HG03342 (cell line): Measurements from ENCODE around the gene CHCHD6.

Experiments
- ATAC-seq: cut with Tn5 transposase; IDR thresholded peaks from one replicate; pipeline ENCODE4 v1.9.1; 2021; ENCODE audit warnings: mild to moderate bottlenecking, moderate library complexity; ENCODE audit not compliant: unreplicated experiment

Gene CHCHD6

GRCh38 chr3:126737527-126737926 is 33.5 kb downstream of the CHCHD6 start:
- ATAC-seq: no peak

DNA sequence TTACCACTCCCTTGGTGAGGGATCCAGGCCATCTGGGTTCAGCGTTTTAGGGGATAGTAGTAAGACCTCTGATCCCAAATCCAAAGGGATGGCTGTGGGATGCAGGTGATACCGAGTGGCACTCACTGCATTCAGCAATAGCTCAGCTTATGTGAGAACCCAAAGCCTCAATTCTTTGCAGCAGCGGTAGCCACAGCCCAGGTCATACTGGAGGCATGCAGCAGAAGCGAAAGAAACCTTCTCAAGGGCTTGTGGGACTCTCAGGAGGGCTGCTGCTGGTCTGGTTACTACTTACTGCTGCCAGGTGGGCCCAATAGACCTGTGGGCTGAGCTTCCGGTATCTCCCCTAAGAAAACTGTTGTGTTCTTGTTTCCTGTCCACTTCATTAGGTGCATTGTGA is 38.0 kb downstream of the CHCHD6 start:
- no peak for ATAC-seq

DNA sequence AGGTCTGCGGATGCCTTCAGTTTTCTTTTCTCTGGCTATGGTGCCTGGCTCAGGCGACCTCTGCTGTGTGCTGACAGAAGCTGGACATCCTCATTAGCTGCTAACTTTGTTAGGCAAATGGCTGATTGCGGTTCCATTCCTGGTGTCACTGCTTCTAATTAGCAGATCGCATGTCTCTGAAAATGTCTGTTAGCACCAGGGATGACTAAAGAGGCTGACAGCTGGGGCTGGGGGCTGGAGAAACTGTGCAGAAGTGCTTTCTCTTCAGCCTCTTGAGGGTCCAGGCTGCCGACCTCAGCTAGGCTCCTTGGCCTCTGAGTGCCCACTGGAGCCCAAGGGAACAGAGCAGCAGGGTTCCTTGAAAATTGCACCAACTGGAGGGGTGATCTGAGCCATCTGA is 39.3 kb downstream of the CHCHD6 start:
- no peak for ATAC-seq

DNA sequence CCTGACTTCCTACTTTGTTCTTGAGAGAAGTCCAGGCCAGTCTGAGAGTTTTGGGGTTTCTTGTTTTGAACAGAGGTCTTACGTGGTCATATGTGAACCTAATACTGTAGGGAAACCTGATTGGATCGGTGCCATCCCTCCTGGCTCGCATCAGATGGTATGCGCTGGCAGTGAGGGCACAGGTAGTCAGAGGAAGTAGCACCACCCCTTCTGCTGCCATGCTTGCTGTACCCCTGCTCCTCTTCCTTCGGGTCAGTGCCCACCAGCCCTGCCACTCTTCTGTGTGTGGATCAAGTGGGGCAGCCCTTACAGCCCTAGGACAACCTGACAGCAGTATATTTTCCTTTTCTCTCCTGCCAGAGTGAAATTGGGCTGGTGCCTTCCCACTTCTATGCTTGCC is 39.7 kb downstream of the CHCHD6 start:
- ATAC-seq: no peak

GRCh38 chr3:126745760-126746394 is 41.8 kb downstream of the CHCHD6 start:
- no peak for ATAC-seq

DNA sequence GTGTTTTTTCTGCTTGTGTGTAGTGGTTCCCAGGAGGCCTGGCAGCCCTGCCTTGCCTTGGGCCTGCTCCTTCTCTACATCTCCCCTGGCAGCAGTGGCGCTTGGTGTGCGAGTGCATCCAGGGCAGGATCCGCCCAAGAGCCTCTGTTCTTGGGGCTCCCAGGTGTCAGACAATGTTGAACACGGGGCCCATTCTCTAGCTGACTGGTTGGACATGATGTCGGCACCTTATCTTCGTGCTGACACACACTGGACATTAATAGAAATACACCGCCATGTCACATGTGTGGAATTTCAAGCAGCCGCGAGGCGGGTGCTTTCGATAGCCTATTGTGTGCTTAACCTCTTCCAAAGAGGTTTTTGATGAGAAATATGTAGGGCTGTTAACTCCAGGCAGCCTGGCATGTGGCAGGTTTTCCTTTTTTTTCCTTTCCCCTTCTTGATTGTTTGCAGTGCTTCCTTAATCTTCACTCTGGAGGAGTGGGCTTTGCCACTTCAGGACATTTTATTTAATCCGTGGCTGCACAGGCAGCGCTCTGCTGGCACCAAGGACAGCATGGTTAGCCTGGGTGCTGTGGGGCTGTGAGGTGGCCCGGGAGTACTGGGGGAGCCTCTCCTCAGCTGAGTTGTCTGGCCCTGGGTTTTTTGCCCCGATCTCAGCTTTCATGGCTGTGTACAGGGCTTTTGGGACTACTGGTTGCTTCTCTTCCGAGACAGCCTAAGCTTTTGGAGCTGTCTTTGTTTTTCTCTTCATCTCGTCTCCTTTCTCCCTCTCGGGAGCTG is 42.5 kb downstream of the CHCHD6 start:
- ATAC-seq: no peak

GRCh38 chr3:126747768-126748167 is 43.7 kb downstream of the CHCHD6 start:
- no peak for ATAC-seq

DNA sequence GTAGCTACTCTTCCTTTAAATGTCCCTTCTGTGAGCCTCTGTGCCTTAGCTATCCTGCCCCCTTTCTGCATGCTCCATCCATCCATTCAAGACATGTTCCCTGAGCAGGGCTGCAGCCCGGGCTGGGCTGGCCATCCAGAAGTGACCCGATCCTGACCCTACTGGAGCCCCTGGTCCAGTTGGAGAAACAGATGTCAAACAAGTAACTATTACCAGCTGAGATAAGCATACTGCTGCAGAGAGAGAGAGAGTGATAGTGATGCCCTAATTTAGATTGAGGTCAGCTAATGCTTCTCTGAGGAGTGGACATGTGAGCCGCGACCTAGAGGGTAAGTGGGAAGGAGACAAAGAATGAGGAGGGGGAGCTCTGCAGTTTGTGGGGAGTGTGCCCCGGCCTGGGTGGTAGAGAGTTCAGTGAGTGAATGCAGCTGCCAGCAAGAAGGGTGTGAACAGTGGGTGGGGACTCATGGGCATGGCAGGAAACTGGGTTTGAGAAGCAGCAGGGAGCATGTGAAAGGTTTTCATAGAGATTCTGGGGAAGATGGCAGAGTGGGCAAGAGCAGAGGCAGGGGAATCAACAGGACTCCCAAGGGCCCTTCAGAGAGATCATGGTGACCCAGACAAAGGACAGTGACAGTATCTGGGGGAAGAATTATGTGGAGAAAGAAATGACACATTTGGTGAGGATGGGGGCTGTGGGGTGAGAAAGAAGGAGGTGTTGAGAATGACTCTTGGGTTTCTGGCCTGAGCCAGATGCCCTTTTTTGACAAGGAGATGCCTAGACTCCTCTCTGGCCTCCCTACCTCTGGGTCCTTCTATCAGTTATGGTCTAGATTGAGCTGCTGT is 44.9 kb downstream of the CHCHD6 start:
- no peak for ATAC-seq

- ATAC-seq: no peak
These were observed 45.5 kb downstream of the CHCHD6 start for GRCh38 chr3:126749547-126749875.

DNA sequence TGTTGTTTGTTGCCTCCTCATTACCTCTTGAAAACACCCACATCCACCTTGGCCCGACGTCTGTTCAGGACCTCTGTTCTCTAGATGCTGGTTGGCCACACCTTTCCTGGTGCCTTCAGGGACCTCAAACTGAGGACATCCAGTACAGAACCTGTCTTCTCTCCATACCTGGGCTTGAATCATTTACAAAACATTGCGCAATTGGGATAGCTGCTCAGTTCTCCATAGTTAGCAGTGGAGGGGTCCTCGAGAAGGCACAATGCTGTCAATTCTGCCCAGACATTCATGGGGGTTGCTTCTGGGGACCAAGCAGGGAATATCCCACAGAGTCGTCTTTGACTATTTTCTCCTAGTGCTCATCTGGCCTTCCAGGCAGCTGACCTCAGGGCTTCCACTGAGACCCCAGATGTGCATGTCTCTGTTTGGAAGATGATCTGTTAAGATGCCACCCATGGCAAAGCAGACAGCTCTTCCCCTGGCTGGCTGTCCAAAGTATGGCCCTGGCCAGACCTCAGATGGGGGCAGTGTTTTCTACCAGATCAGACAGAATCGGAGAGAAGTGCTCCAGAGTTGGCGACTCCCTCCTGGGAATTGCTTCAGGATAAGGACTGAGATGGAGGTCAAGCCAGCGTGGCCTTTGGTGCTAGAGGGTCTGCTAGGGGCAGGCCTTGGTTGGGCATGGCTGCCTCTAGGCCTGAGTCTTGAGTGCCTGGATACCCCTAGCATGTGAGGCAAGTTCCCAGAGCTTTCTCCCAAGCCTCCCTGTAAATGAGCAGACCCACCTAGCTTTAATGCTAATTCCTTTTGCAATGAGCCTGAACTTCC is 46.1 kb downstream of the CHCHD6 start:
- ATAC-seq: no peak

DNA sequence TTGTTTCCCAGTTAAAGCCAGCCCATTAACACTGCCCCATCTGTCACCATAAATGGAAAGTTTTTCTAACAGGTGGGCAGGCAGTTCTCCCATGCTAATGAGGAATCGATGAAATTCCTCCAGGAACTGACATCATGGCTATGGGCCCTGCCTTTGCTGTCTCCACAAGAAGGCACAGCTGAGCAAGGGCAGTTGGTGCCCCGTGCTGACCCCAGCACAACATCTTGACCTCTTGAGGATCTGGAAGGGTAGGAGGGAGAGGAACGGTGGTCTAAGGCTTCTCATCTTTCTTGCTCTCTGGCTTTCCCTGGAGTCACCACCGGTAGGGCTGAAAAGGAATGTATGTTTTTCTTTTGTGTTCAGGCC is 46.7 kb downstream of the CHCHD6 start:
- no peak for ATAC-seq

DNA sequence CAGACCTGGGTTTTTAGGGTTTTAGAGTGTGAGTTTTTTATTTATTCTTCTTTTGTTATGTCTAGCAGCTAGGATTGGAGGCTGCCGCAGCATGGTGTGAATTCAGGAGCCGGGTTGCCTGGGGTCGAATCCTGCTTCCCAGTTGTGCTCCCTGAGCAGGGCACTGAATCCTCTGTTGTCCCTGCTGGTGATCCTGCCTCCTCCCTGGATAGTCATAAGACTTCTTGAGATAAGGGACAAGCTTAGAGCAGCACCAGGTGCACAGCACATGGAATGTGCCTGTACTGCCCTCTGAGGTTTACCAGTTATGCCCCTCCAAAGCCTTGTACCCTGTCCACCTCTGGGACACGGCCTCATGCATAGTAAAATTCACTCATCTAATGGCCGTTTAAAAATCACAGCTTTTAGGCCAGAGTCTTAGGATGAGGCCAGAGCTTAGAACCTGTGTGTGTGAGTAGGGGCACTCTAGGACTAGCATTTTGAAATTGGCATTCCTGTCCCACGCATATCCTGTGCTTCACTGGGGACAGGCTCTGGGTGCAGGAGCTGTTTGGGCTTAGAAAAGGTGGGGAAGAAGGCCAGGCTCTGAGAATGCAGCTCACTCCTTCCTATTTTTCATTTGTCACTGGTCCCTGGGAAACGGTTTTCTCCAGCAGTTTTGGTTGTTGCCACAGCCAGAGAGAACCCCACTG is 47.7 kb downstream of the CHCHD6 start:
- ATAC-seq: no peak

- peak; percentile 77 for ATAC-seq
These were observed 48.5 kb downstream of the CHCHD6 start for GRCh38 chr3:126752303-126753190.

DNA sequence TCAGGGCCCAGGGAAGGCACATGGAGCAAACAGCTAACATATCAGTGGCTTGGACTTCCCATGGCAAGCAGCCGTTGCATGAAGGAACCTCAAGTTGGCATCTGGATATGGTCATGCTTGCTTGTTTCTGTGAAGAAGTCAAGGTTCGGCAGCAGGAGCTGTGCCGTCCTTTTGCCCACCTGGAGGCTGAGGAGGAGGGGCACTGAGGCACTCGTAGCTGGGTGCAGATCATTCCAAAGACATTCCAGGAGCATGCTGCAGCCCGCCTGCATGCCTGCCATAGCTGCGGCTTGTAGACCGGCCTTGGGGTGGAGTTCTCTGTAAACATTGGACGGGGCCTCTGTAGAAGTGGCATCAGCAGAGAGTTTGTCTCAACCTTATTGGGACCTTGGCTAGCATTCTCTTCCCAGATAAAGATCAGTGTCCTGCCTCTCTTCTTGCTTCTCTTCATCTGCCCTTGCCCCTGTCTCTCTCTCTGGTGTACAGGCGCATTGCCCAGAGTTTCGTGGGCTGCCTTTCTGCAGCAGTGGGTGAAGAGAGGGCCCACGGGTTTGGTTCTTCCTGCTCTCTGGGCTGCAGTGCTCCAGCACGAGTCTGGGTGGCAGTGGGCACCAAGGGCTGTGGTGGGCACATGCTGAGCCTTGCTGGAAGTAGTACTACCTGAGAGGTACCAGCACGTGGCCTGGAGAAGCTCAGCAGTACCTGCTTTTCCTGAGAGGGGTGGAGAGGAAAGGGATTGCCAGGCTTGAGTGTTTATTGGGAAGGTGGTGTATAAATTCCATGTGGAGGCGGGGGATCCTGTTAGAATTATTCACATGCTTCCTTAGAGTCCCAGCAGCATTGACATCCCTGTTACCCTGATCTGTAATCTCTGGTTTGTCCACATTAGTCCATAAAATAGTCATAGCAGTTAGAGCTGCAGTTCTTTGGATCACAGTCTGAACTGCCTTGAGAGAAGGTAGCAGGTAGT is 49.4 kb downstream of the CHCHD6 start:
- ATAC-seq: no peak

- ATAC-seq: no peak
These were observed 51.8 kb downstream of the CHCHD6 start for GRCh38 chr3:126755866-126756265.

DNA sequence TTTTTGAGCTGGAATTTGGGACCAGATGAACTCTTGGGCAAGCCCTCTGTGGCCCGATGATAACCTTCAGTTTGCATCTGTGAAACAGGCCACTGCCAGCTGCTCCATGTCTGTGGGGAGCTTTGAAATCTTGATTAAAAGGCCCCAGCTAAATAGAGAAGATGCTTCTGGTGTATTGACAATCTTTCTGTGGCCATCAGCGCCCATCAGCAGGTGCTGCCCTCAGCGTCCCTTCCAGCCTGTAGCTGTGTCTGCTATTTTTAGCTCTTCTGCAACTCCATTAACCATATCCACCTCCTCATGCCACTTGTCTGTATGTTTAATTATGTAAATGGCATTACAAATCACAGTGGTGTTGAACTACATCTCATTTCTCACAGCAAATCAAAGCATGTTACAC is 54.0 kb downstream of the CHCHD6 start:
- no peak for ATAC-seq

- no peak for ATAC-seq
These were observed 54.8 kb downstream of the CHCHD6 start for GRCh38 chr3:126758882-126759281.

GRCh38 chr3:126760541-126760940 is 56.5 kb downstream of the CHCHD6 start:
- ATAC-seq: no peak
